ENCODE measurements around the gene SUPV3L1.
"Not testable (repeated sequence)": the region's sequence is repeated elsewhere in the genome, so short reads cannot be mapped to it uniquely, and the experiment has no call there.

Gene SUPV3L1

GRCh38 chr10:69248117-69248730 is 68.2 kb downstream of the SUPV3L1 start:
- DNase-seq (ENCODE audit: low read depth) = no peak
- no peak overlapping the region for H3K4me3 ChIP-seq (ENCODE audit: low read depth, low read length)

DNA sequence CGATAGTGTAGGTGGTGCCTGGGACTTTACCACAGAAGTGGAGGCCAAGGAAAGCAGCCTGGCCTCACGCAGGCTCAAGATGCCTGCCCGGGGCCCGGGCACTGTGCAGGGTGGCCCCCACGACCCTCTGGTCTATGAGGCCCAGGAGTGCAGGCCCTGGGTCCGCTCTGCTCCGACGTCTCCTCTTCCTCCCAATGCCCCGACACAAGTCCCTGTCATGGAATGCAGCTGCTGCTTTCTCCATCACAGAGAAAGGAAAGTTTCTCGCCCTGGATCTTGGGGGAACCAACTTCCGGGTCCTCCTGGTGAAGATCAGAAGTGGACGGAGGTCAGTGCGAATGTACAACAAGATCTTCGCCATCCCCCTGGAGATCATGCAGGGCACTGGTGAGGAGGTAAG is 70.0 kb downstream of the SUPV3L1 start:
- DNase-seq (ENCODE audit: low read depth) = no peak
- no peak overlapping the region for H3K4me3 ChIP-seq (ENCODE audit: low read depth, low read length)

DNA sequence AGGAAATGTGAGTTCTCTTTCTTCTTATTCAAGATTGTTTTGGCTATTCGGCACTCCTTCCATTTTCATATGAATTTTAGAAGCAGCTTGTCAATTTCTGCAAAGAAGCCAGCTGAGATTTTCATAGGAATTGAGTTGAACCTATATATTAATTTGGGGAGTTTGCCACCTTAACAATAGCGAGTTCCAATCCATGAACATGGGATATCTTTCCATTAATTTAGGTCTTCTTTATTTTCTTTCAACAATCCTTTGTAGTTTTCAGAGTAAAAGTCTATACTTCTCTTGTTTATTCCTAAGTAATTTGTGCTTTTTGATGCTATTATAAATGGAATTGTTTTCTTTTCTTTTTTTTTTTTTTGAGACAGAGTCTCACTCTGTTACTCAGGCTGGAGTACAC is 71.4 kb downstream of the SUPV3L1 start:
- not testable (repeated sequence) for DNase-seq (ENCODE audit: low read depth); H3K4me3 ChIP-seq (ENCODE audit: low read depth, low read length)

- no peak overlapping the region for H3K4me3 ChIP-seq (ENCODE audit: low read depth, low read length)
- DNase-seq (ENCODE audit: low read depth) = no peak
Measured at GRCh38 chr10:69253171-69253570, 73.1 kb downstream of the SUPV3L1 start.

- DNase-seq (ENCODE audit: low read depth) = no peak
- H3K4me3 ChIP-seq (ENCODE audit: low read depth, low read length) = no peak overlapping the region
Measured at GRCh38 chr10:69254877-69255276, 74.8 kb downstream of the SUPV3L1 start.

Measured in skeletal muscle cell (primary cell).